Body of pancreas (tissue), 4 donors: ENCODE measurements around the gene DENND1A. TPM values are rescaled to one million over a fixed set of nuclear protein-coding genes. Genes with fewer than 3 reads are reported as not detected.

Source experiments
- ATAC-seq: fragments of 150-250 bp; one replicate; pipeline ENCODE4 v1.9.1; 2016
- DNase-seq, 4 donors: peaks; one replicate each; pipeline ENCODE4 v3.0.0-alpha.2; 2019
- H3K27ac ChIP-seq, 4 donors: fragments of 200-600 bp; sonication (generic); 1 replicate in 3 of 4; 2 replicates in 1 of 4; pipeline versions ENCODE4 v1.5.1 to v1.6.1; 2016 to 2019; ENCODE audit warnings: mild to moderate bottlenecking in 1 of 4, mixed read lengths in 1 of 4, moderate library complexity in 1 of 4
- H3K27me3 ChIP-seq, 2 donors: fragments of 200-600 bp; sonication (generic); one replicate each; pipeline ENCODE4 v1.6.0; 2016; ENCODE audit warnings: mild to moderate bottlenecking in 1 of 2
- H3K36me3 ChIP-seq, 2 donors: fragments of 200-600 bp; sonication (generic); replicated peaks in 1 of 2; 2 replicates each; pipeline ENCODE4 v1.5.1; 2016; ENCODE audit warnings: low read depth in 2 of 2; ENCODE audit not compliant: insufficient read depth in 1 of 2
- H3K4me1 ChIP-seq: fragments of 200-600 bp; sonication (generic); one replicate; pipeline ENCODE4 v1.6.0; 2016
- H3K4me3 ChIP-seq, 2 donors: fragments of 200-600 bp; sonication (generic); 1 replicate in 1 of 2; 2 replicates in 1 of 2; pipeline ENCODE4 v1.5.1; 2016 to 2019
- H3K9me3 ChIP-seq, 3 donors: fragments of 200-600 bp; sonication (generic); 1 replicate in 2 of 3; 2 replicates in 1 of 3; pipeline ENCODE4 v1.5.1; 2016
- POLR2A ChIP-seq, 3 donors: fragments of 450-650 bp; IDR thresholded peaks; one replicate each; pipeline ENCODE4 v1.6.1; 2016; ENCODE audit warnings: antibody characterized with exemption in 3 of 3, mild to moderate bottlenecking in 2 of 3
- WGBS, 2 donors: methylation state at CpG; one replicate each; pipeline ENCODE4 v1.1.5; 2017; 5-methylcytosine and 5-hydroxymethylcytosine counted together
- intact Hi-C: fragments of 100-400 bp; cut with DNase I; formaldehyde crosslinking; loops from one replicate; pipeline ENCODE4 v1.15.1; 2023
- total RNA-seq, 2 donors: library from RNA; depleted of rRNA; stranded (reverse); fragments of >200 nt; gene quantifications; one replicate each; pipeline ENCODE4 v1.1.0, GENCODE V29; 2016
- TF ChIP-seq, protein P1 (sequence below), 7 experiments: fragments of 450-650 bp in 4 of 7; fragments of 200-600 bp in 3 of 7; sonication (generic) in 3 of 7; IDR thresholded peaks; one replicate each; pipeline ENCODE4 v1.5.1; 2016 to 2019; ENCODE audit warnings: antibody characterized with exemption in 7 of 7

The DENND1A gene
- total RNA-seq, 2 donors from 2014 or later, result 7.6 to 8.6 TPM

DNA sequence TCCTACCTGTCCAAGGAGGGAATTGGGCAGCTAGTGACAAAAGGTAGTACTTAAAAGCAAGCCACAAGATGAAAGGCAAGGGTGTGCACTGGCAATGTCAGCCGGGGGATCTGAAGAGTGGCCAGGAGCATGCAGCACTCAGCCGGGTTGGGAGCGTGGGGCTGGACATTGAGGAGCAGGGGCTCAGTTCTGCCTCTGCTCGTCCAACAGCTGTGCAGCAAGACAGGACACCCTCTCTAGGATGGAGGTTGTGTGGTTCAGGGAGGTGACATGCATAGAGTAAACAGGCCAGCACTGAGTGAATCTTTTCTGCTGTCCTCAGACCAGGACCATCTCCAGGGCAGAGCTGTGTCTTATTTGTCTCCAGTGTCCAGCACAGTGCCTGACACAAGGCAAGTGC, 338.6 kb downstream of the DENND1A start:
- no peak for DNase-seq
- Histone ChIP-seq H3K9me3 (peaks cover 0 to 8% (median 0%) of the 10 kb centered on the region in 3 donors), H3K27ac (no peak overlapping the region), H3K4me3 (no peak overlapping the region), H3K27me3 (no peaks in the 10 kb centered on the region), H3K36me3 (no peaks in the 10 kb centered on the region), H3K4me1 (no peaks in the 10 kb centered on the region)
- TF ChIP-seq POLR2A (IDR thresholded peaks at IDR 0.05), result no peak
- TF ChIP-seq, protein P1, sequence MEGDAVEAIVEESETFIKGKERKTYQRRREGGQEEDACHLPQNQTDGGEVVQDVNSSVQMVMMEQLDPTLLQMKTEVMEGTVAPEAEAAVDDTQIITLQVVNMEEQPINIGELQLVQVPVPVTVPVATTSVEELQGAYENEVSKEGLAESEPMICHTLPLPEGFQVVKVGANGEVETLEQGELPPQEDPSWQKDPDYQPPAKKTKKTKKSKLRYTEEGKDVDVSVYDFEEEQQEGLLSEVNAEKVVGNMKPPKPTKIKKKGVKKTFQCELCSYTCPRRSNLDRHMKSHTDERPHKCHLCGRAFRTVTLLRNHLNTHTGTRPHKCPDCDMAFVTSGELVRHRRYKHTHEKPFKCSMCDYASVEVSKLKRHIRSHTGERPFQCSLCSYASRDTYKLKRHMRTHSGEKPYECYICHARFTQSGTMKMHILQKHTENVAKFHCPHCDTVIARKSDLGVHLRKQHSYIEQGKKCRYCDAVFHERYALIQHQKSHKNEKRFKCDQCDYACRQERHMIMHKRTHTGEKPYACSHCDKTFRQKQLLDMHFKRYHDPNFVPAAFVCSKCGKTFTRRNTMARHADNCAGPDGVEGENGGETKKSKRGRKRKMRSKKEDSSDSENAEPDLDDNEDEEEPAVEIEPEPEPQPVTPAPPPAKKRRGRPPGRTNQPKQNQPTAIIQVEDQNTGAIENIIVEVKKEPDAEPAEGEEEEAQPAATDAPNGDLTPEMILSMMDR (IDR thresholded peaks at IDR 0.05), result no peak
- no peak for ATAC-seq
- intact Hi-C loops, result no loop called here
- WGBS, 2 donors, result 90 to 98% methylated on average over 4 of the region's 4 CpGs

DNA sequence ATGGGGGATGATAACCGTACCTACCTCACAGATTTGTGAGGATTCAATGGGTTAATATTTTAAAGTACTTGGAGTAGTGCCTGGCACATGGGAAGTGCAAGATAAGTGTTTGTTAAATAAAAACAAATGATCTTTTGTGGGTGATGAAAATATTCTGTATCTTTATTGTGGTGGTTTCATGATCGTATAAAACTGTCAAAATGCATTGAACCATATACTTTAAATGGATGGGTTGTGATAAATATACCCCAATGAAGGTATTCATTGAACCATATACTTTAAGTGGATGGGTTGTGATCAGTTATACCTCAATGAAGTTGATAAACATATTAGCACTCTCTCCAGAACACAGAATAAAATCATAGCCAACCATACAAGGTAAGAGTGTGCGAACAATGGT, 339.4 kb downstream of the DENND1A start:
- Histone ChIP-seq H3K4me3 (no peak overlapping the region), H3K27ac (no peak overlapping the region), H3K36me3 (no peaks in the 10 kb centered on the region), H3K4me1 (no peaks in the 10 kb centered on the region), H3K27me3 (no peaks in the 10 kb centered on the region), H3K9me3 (peaks cover 0 to 8% (median 0%) of the 10 kb centered on the region in 3 donors)
- WGBS, 2 donors, result 87 to 91% methylated on average over 3 of the region's 3 CpGs
- no peak for DNase-seq
- TF ChIP-seq, protein P1 (IDR thresholded peaks at IDR 0.05), result no peak
- TF ChIP-seq POLR2A (IDR thresholded peaks at IDR 0.05), result no peak
- ATAC-seq, result no peak
- intact Hi-C loops, result no loop called here

DNA sequence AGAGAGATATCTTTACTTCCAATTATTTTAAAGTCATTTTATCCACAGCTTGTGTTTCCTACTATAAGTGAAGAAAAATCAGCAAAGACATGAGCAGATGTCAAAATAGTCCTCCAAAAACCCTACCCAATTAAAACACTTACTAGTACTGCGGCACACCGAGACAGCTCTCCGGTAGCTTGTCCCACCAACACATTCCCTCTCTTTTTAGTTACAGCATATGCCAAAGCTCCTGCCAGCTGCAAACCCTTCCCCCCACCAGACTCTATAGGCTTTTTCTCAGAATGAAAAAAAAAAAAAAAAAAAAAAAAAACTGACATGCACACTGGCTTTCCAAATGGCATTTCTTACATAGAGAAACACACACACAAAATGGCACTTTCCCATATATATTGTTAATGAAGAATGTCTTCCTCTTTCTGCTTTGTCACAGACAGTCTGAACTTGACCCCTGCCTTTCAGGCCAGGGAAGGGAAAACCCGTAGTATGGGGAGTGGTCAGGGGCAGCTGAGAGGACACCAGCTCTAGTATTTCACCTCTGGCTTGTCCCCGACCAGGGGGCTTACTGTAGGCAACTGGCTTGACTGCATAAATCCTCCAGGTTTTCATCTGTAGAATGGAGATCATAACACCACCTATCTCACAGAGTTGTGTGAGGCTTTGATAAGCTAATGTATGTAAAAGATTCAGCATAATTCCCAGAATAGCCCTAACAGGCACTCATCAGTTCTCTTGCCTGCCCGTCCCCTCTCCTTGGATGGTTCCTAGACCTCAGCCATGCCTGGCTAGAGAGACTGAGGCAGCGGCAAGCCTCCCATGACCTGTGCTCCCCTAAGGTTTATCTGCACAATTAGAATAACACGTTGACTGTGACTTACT, 340.3 kb downstream of the DENND1A start:
- DNase-seq (no peak), ATAC-seq (no peak)
- Histone ChIP-seq H3K9me3 (peaks cover 0 to 8% (median 0%) of the 10 kb centered on the region in 3 donors), H3K4me3 (no peak overlapping the region), H3K36me3 (no peaks in the 10 kb centered on the region), H3K27ac (no peak overlapping the region), H3K4me1 (no peaks in the 10 kb centered on the region), H3K27me3 (no peaks in the 10 kb centered on the region)
- intact Hi-C loops, result no loop called here
- WGBS, 2 donors, result 92 to 95% methylated on average over 8 of the region's 8 CpGs
- TF ChIP-seq, protein P1 (IDR thresholded peaks at IDR 0.05), result no peak

DNA sequence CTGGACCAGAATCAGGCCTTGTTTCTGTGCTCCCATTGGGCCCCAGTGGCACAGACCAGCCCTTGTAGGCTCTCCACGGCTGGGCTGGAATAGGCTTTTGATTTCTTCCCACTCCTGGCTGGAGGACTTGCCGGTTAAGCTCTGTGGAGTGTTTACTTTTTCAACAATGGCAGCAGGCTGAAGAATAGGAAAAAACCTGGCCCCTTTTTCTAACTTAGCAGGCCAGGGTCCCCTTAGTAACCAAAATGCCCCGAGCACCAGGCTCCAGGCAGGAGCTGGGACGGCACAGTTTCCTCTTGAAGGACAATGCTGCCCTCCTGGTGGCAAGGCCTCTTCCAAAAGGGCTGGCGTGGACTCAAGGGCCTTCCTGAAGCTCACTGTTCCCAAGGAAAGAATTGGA, 343.7 kb downstream of the DENND1A start:
- Histone ChIP-seq H3K36me3 (no peaks in the 10 kb centered on the region), H3K4me1 (no peaks in the 10 kb centered on the region), H3K9me3 (peaks cover 0 to 8% (median 0%) of the 10 kb centered on the region in 3 donors), H3K4me3 (no peak overlapping the region), H3K27ac (no peak overlapping the region), H3K27me3 (no peaks in the 10 kb centered on the region)
- ATAC-seq (no peak), DNase-seq (no peak)
- no peak for TF ChIP-seq POLR2A (IDR thresholded peaks at IDR 0.05)
- TF ChIP-seq, protein P1 (IDR thresholded peaks at IDR 0.05), result no peak
- WGBS, 2 donors, result 93 to 95% methylated on average over 5 of the region's 5 CpGs
- intact Hi-C loops, result no loop called here
